GM10266 (cell line): Measurements from ENCODE around the gene ALDH1A1.

Experiments used
- DNase-seq: peaks from one replicate; pipeline ENCODE4 v3.0.0; 2012; ENCODE audit errors: extremely low spot score
- TF ChIP-seq, protein P1 (sequence below): IDR thresholded peaks from 2 replicates; pipeline ENCODE4 v1.5.1; 2012; ENCODE audit warnings: mild to moderate bottlenecking, low read depth; ENCODE audit not compliant: control insufficient read depth, insufficient read depth; ENCODE audit errors: missing control alignments

Gene ALDH1A1

DNA sequence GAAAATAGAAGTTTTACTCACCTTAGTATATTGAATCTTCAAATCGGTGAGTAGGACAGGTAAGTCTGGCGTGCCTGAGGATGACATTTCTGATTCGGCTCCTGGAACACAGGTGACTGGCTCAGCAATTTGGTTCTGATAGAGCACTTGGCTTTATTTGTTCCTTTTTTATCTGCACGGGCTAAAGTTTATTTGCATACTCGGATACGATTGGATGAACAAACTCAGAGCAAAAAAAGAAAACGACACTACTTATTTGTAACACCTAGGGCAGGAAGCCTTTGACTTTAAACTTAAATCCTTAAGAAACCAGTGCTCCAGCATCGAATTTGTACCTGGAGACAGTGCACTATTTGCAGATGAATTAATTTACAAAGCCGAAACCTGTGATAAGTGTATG is at the start of gene ALDH1A1:
ALDH1A1 (minus strand) TSS at position 140 of the 400 bp plus-strand sequence; CDS start at position 87, 53 bp downstream.
- TF ChIP-seq, protein P1, sequence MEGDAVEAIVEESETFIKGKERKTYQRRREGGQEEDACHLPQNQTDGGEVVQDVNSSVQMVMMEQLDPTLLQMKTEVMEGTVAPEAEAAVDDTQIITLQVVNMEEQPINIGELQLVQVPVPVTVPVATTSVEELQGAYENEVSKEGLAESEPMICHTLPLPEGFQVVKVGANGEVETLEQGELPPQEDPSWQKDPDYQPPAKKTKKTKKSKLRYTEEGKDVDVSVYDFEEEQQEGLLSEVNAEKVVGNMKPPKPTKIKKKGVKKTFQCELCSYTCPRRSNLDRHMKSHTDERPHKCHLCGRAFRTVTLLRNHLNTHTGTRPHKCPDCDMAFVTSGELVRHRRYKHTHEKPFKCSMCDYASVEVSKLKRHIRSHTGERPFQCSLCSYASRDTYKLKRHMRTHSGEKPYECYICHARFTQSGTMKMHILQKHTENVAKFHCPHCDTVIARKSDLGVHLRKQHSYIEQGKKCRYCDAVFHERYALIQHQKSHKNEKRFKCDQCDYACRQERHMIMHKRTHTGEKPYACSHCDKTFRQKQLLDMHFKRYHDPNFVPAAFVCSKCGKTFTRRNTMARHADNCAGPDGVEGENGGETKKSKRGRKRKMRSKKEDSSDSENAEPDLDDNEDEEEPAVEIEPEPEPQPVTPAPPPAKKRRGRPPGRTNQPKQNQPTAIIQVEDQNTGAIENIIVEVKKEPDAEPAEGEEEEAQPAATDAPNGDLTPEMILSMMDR = no peak
- no peak for DNase-seq

- DNase-seq = no peak
- TF ChIP-seq, protein P1 = no peak
These were observed 49.0 kb upstream of the ALDH1A1 start for GRCh38 chr9:73001860-73002259.

- TF ChIP-seq, protein P1 = no peak
- DNase-seq = no peak
These were observed 45.5 kb upstream of the ALDH1A1 start for GRCh38 chr9:72998363-72998762.

GRCh38 chr9:72997387-72997995 is 44.6 kb upstream of the ALDH1A1 start:
- no peak for DNase-seq

GRCh38 chr9:72996684-72997314 is 43.9 kb upstream of the ALDH1A1 start:
- TF ChIP-seq, protein P1 = no peak
- no peak for DNase-seq

More at GRCh38 chr9:72997387-72997995, 44.6 kb upstream of the ALDH1A1 start:
- TF ChIP-seq, protein P1 = no peak

DNA sequence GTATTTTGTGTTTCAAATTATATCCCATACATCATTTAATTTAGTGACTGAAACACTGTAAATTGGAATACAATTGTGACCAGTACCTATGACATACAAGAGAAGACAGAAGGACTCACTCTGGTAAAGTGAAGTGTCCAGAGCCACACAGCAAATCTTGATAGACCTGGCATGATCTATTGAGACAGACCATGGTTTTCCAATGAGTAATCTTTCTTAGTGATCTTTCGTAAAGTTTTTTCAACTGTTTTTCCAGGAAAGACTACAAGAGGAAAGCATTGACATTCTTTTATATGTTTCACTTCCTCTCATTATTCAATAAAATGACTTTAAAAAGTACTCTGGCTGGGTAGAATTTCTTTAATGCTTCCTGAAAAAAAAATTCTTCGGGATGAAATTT is 43.3 kb upstream of the ALDH1A1 start:
- TF ChIP-seq, protein P1 = no peak
- no peak for DNase-seq
